GM21737 (cell line): Measurements from ENCODE around the gene HEATR1.
A peak's percentile ranks its signal among the peaks of the same experiment; 100 is the strongest.
"Not testable (repeated sequence)": the region's sequence is repeated elsewhere in the genome, so short reads cannot be mapped to it uniquely, and the experiment has no call there.

ENCODE experiments used
- ATAC-seq: cut with Tn5 transposase; IDR thresholded peaks from one replicate; pipeline ENCODE4 v1.9.1; 2021; ENCODE audit warnings: mild to moderate bottlenecking, moderate library complexity; ENCODE audit not compliant: unreplicated experiment

The HEATR1 gene, protein sequence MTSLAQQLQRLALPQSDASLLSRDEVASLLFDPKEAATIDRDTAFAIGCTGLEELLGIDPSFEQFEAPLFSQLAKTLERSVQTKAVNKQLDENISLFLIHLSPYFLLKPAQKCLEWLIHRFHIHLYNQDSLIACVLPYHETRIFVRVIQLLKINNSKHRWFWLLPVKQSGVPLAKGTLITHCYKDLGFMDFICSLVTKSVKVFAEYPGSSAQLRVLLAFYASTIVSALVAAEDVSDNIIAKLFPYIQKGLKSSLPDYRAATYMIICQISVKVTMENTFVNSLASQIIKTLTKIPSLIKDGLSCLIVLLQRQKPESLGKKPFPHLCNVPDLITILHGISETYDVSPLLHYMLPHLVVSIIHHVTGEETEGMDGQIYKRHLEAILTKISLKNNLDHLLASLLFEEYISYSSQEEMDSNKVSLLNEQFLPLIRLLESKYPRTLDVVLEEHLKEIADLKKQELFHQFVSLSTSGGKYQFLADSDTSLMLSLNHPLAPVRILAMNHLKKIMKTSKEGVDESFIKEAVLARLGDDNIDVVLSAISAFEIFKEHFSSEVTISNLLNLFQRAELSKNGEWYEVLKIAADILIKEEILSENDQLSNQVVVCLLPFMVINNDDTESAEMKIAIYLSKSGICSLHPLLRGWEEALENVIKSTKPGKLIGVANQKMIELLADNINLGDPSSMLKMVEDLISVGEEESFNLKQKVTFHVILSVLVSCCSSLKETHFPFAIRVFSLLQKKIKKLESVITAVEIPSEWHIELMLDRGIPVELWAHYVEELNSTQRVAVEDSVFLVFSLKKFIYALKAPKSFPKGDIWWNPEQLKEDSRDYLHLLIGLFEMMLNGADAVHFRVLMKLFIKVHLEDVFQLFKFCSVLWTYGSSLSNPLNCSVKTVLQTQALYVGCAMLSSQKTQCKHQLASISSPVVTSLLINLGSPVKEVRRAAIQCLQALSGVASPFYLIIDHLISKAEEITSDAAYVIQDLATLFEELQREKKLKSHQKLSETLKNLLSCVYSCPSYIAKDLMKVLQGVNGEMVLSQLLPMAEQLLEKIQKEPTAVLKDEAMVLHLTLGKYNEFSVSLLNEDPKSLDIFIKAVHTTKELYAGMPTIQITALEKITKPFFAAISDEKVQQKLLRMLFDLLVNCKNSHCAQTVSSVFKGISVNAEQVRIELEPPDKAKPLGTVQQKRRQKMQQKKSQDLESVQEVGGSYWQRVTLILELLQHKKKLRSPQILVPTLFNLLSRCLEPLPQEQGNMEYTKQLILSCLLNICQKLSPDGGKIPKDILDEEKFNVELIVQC (N-terminal part only)

DNA sequence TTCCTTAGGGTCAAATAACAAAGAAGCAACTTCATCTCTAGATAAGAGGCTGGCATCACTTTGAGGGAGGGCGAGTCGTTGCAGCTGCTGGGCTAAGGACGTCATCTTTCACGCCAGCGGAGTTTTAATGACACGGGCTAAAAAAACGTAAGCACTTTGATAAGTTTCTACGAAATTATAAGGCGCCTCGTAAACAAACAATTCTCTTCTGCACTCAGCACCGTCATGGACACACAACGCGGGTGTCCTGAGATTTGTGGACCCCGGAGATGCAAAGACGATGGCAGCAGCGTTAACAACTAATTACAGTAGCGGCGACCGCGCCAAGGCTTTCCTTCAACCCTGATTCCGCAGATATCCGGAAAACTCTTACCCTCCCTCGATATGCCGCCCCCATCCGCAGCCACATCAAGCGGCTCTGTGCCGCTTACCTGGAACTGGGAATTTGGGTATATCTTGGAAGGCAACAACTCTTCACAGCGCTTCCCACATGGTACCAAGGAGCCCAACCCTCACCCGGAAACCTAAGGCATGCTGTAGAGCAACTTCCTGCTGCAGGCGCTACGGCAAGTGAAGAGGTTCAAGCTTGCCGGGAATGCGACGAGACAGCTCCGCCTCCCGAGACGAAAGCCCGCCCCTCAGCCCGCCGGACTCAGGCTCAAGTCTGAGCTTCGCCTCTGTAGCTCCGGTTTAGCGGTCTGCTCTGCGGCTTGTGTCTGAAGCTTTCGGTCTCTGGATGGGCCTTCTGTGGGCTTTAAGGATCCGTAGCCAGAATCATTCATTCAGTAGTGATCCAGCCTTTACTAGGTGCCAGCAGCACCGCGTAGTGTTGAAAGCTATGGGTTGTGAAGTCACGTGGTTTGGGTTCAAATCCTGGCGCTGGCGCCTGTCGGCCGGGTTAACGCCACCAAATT is at the start of gene HEATR1:
Gene HEATR1 (minus strand): TSS at position 526 of the 914 bp plus-strand sequence. CDS start 421 bp downstream, at position 105.
- peak; percentile 98 for ATAC-seq

GRCh38 chr1:236645016-236645680 is 40.8 kb upstream of the HEATR1 start:
- no peak for ATAC-seq

DNA sequence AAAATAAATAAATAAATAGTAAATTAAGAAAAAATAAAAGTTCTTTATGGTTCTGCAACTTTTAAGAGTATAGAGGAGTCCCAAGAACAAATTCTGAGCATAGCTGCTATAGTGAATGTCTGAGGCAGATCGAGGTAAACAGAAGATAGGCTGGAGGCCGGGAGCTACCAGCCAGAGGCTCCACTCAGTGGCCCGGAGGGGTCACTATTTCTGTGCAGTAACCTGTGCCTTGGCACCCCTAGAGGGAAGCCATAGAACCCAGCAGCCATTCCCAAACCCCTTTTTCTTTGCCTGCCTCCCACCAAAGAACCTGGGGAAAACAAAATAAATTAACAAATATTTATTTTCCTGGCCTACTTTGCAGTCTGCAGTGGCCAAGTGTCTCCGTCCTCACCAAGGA is 38.4 kb upstream of the HEATR1 start:
- ATAC-seq = no peak

GRCh38 chr1:236639686-236640085 is 35.4 kb upstream of the HEATR1 start:
- ATAC-seq = no peak

GRCh38 chr1:236638945-236639344 is 34.6 kb upstream of the HEATR1 start:
- ATAC-seq = no peak

DNA sequence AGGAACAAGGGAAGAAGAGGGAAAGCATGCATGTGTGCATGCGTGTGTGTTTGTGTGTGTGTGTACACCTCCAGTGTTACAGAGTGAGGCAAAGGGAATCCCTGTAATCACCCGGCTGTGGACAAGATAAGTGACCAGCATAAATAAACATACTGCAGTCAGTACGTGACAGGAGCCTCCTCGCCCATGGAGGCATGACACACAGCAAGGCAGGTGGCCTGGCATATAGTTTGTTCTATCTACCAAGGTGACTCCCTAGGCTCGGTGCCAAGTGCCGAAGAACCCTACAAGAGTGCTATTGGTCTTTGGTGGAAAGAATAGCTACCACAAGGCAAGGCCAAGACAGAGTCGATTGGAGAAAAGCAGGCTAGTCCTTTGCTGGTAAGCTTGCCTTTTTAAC is 31.7 kb upstream of the HEATR1 start:
- no peak for ATAC-seq

DNA sequence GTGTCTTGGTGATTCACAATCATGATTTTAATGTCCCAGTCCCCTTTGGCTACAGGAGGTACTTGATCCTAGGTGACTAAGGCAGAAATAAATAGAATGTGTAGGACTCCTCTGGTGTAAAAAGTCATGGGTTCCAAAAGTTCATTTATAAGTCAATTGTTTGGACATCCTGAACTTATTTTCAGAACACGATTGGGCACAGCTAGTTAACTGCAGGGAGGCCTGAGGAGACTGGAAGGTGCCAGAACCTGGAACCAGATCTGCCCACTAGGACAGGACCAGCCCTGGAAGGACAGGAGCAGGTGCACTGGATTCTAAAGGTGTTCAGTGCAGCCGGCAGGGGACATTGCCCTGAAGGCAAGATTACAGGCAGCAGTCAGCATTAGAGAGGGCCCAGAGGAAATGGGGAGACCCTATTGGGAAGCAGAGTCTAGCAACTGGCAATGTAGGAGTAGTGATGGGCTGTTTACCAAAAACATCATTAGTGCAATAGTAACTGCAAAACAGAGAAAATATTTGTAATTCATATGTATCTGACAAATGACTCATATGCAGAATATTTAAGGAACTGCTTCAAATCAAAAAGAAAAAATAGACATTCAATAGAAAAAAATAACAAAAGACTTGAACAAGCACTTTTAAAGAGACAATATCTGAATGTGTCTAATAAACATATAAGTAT is 23.6 kb upstream of the HEATR1 start:
- no peak for ATAC-seq

DNA sequence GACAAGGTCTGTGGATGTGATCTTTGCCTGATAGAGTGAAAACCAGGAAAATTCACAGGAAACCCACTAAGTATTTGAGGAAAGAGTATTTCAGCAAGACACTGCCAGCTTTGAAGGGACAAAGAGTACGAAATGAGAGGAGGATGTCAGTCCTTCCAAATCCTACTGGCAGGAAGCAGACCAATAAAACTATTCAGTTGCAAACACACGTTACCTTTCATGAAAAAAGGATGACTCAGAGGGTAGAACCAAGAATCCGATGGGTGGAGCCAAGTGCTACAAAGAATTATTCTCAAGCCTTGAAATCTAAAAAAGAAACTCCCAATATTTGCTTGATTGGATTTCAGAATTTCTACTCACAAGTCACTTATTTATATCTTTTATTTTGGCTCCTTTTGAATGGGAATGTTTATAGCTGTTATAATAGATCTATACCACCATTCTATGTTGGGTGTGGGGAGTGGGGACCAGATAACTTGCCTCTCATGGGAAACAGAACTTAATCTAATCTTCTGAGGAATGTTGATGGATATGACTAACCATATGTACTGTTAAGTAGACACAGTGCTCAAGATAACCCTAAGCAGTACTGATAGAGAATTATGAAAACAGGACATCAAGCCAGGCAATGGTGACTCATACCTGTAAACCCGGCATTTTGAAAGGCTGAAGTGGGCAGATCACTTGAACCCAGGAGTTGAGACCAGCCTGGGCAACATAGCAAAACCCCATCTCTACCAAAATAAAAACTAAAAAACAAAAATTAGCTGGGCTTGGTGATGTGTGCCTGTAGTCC is 19.3 kb upstream of the HEATR1 start:
- no peak for ATAC-seq

GRCh38 chr1:236622407-236622806 is 18.1 kb upstream of the HEATR1 start:
- ATAC-seq = no peak

DNA sequence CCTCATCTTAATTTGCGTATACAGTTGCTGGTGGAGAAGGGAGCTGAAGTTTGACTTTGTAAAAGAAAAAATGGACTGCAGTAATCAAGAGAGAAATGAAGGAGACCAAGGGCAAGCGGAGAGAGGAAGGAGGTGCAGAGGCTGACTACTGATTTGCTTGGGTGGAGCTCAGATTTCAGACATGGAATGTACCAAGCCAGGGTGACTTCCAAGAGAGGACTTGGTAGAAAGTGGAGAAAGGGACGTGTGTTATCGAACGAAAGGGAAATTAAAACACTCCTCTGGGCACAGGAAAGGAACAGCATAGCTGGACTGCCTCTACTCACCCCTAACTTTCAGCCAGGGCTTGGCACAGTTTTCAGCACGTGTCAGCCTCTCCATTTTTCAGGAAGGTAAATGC is 15.1 kb upstream of the HEATR1 start:
- ATAC-seq = no peak

DNA sequence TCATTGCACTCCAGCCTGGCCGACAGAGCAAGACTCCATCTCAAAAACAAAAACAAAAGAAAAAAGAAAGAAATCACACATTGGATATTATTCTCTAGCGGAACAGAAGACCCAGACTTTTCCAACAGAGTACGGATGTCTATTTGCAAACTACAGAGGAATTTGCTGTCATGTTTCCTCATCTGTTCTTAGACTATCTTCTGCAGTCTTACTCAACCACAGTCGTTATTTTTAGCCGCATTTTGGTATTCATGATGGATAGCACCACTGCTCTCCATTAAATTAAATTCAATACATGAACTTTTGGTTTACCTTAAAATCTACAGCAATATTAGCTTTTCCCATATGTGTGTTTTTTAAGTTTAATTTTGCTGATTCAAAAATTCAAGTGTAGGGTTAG is 14.2 kb upstream of the HEATR1 start:
- no peak for ATAC-seq

GRCh38 chr1:236615399-236616148 is 11.3 kb upstream of the HEATR1 start:
- ATAC-seq = no peak

- ATAC-seq = no peak
These were observed 8.0 kb upstream of the HEATR1 start for GRCh38 chr1:236612349-236612748.

- no peak for ATAC-seq
These were observed 4.8 kb upstream of the HEATR1 start for GRCh38 chr1:236608930-236609726.

GRCh38 chr1:236607597-236607996 is 3.3 kb upstream of the HEATR1 start:
- ATAC-seq = not testable (repeated sequence)
